HL-60 (cell line): Measurements from ENCODE around the gene FFAR2.

Experiments
- CTCF ChIP-seq: IDR thresholded peaks from one replicate; pipeline ENCODE4 v1.5.1; 2011; ENCODE audit warnings: low read length, control low read depth, inconsistent platforms; ENCODE audit not compliant: insufficient read depth
- GABPA ChIP-seq: IDR thresholded peaks from 2 replicates; pipeline ENCODE4 v1.6.1; 2012; ENCODE audit warnings: low read depth
- POLR2AphosphoS5 ChIP-seq: IDR thresholded peaks from 2 replicates; pipeline ENCODE4 v1.6.1; 2012; ENCODE audit warnings: low read depth
- TF ChIP-seq, protein P1 (sequence below): IDR thresholded peaks from 2 replicates; pipeline ENCODE4 v1.6.1; 2012; ENCODE audit warnings: low read depth; ENCODE audit not compliant: insufficient replicate concordance

- TF ChIP-seq CTCF = no peak
- no peak for TF ChIP-seq GABPA
- TF ChIP-seq, protein P1, sequence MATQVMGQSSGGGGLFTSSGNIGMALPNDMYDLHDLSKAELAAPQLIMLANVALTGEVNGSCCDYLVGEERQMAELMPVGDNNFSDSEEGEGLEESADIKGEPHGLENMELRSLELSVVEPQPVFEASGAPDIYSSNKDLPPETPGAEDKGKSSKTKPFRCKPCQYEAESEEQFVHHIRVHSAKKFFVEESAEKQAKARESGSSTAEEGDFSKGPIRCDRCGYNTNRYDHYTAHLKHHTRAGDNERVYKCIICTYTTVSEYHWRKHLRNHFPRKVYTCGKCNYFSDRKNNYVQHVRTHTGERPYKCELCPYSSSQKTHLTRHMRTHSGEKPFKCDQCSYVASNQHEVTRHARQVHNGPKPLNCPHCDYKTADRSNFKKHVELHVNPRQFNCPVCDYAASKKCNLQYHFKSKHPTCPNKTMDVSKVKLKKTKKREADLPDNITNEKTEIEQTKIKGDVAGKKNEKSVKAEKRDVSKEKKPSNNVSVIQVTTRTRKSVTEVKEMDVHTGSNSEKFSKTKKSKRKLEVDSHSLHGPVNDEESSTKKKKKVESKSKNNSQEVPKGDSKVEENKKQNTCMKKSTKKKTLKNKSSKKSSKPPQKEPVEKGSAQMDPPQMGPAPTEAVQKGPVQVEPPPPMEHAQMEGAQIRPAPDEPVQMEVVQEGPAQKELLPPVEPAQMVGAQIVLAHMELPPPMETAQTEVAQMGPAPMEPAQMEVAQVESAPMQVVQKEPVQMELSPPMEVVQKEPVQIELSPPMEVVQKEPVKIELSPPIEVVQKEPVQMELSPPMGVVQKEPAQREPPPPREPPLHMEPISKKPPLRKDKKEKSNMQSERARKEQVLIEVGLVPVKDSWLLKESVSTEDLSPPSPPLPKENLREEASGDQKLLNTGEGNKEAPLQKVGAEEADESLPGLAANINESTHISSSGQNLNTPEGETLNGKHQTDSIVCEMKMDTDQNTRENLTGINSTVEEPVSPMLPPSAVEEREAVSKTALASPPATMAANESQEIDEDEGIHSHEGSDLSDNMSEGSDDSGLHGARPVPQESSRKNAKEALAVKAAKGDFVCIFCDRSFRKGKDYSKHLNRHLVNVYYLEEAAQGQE = no peak
- TF ChIP-seq POLR2AphosphoS5 = no peak
These were observed 6.6 kb downstream of the FFAR2 start for GRCh38 chr19:35454663-35455062.
